ENCODE results near the gene CHRM5.
"Not testable (repeated sequence)": the region's sequence is repeated elsewhere in the genome, so short reads cannot be mapped to it uniquely, and the experiment has no call there.

Gene CHRM5

GRCh38 chr15:33988384-33988783, 20.1 kb downstream of the CHRM5 start:
- DNase-seq = no peak

- no peak for DNase-seq
Observed at GRCh38 chr15:33994005-33994615, 25.8 kb downstream of the CHRM5 start.

GRCh38 chr15:33995666-33996065, 27.4 kb downstream of the CHRM5 start:
- not testable (repeated sequence) for DNase-seq

- DNase-seq = no peak
Observed at GRCh38 chr15:34001536-34001935, 33.2 kb downstream of the CHRM5 start.

- DNase-seq = no peak
Observed at GRCh38 chr15:34006381-34006780, 38.1 kb downstream of the CHRM5 start.

- no peak for DNase-seq
Observed at GRCh38 chr15:34009656-34010055, 41.4 kb downstream of the CHRM5 start.

- DNase-seq = no peak
Observed at GRCh38 chr15:34010921-34011320, 42.6 kb downstream of the CHRM5 start.

- no peak for DNase-seq
Observed at GRCh38 chr15:34011481-34011880, 43.2 kb downstream of the CHRM5 start.

- DNase-seq = no peak
Observed at GRCh38 chr15:34012461-34013028, 44.2 kb downstream of the CHRM5 start.

GRCh38 chr15:34013746-34014145, 45.4 kb downstream of the CHRM5 start:
- no peak for DNase-seq

- DNase-seq = no peak
Observed at GRCh38 chr15:34014556-34014955, 46.3 kb downstream of the CHRM5 start.

GRCh38 chr15:34018021-34018645, 49.8 kb downstream of the CHRM5 start:
- DNase-seq = no peak

- not testable (repeated sequence) for DNase-seq
Observed at GRCh38 chr15:34018738-34019137, 50.4 kb downstream of the CHRM5 start.

GRCh38 chr15:34019369-34019990, 51.2 kb downstream of the CHRM5 start:
- no peak for DNase-seq

GRCh38 chr15:34023907-34024306, 55.6 kb downstream of the CHRM5 start:
- DNase-seq = no peak

- DNase-seq = no peak
Observed at GRCh38 chr15:34025252-34025651, 57.0 kb downstream of the CHRM5 start.

GRCh38 chr15:34027606-34028005, 59.3 kb downstream of the CHRM5 start:
- DNase-seq = no peak

GRCh38 chr15:34031987-34032760, 63.9 kb downstream of the CHRM5 start:
- no peak for DNase-seq

GRCh38 chr15:34038023-34038870, 70.0 kb downstream of the CHRM5 start:
- peak; percentile 37 for DNase-seq

- DNase-seq = peak; percentile 20
Observed at GRCh38 chr15:34038871-34039789, 70.8 kb downstream of the CHRM5 start, which contains the start of gene AVEN. AVEN (minus strand) TSS chr15:34039204; CDS start chr15:34039046, 158 bp downstream.

- DNase-seq = no peak
Observed at GRCh38 chr15:34039790-34040113, 71.5 kb downstream of the CHRM5 start.

All from NCI-H2227 treated with DMSO at 0.1 percent for 48 hours (cell line).